CD4-positive, alpha-beta T cell (primary cell): ENCODE measurements around the gene DSE. TPM values are rescaled to one million over a fixed set of nuclear protein-coding genes. Genes with fewer than 3 reads are reported as not detected.

Source experiments
- ATAC-seq: fragments of 200-7000 bp; cut with Tn5 transposase; one replicate; pipeline ENCODE4 v1.10.0; 2022; ENCODE audit warnings: mild to moderate bottlenecking; ENCODE audit not compliant: poor library complexity
- CTCF ChIA-PET: fragments of 350-600 bp; sonication (Branson Sonifier 250); formaldehyde crosslinking; loops from one replicate; lab custom pipeline; 2021; ENCODE audit warnings: antibody characterized with exemption, inconsistent platforms; lab: Charles Lee
- POLR2A ChIA-PET: fragments of 350-600 bp; sonication (Branson Sonifier 250); formaldehyde crosslinking; loops from one replicate; lab custom pipeline; 2021; ENCODE audit warnings: antibody characterized with exemption, inconsistent platforms; lab: Charles Lee
- DNase-seq, 14 experiments: peaks; one replicate each; pipeline ENCODE4 v3.0.0-alpha.2; 2013 to 2020; ENCODE audit warnings: mixed read lengths in 2 of 14
- H3K27ac ChIP-seq, 2 donors: one replicate each; pipeline versions ENCODE4 v1.5.1 to v1.7.0; 2013; ENCODE audit warnings: low read length in 2 of 2, low read depth in 1 of 2, mild to moderate bottlenecking in 1 of 2
- H3K27me3 ChIP-seq, 2 experiments: 1 replicate in 1 of 2; 2 replicates in 1 of 2; pipeline versions ENCODE4 v1.6.1 to v1.7.0; 2013; ENCODE audit warnings: low read length in 2 of 2, control low read depth in 1 of 2, mild to moderate bottlenecking in 1 of 2, moderate library complexity in 1 of 2; ENCODE audit not compliant: insufficient read depth in 2 of 2, control insufficient read depth in 1 of 2
- H3K36me3 ChIP-seq: one replicate; pipeline ENCODE4 v1.6.1; 2013; ENCODE audit warnings: low read length, control low read depth; ENCODE audit not compliant: insufficient read depth
- H3K4me1 ChIP-seq: one replicate; pipeline ENCODE4 v1.6.1; 2013; ENCODE audit warnings: low read length, control low read depth; ENCODE audit not compliant: insufficient read depth
- H3K4me3 ChIP-seq: one replicate; pipeline ENCODE4 v1.5.1; 2013; ENCODE audit warnings: mild to moderate bottlenecking, low read length, moderate library complexity
- H3K9me3 ChIP-seq, 2 experiments: 1 replicate in 1 of 2; 2 replicates in 1 of 2; pipeline versions ENCODE4 v1.6.1 to v1.7.0; 2013; ENCODE audit warnings: low read length in 2 of 2, mild to moderate bottlenecking in 2 of 2, control low read depth in 1 of 2, moderate library complexity in 1 of 2; ENCODE audit not compliant: control insufficient read depth in 1 of 2, insufficient read depth in 1 of 2
- H3K27ac Mint-ChIP-seq: one replicate; pipeline ENCODE4 v1.8.0; 2020; ENCODE audit warnings: mixed read lengths
- H3K27me3 Mint-ChIP-seq: one replicate; pipeline ENCODE4 v1.8.0; 2021; ENCODE audit warnings: mixed read lengths
- H3K36me3 Mint-ChIP-seq: one replicate; pipeline ENCODE4 v1.8.0; 2021; ENCODE audit warnings: low read depth, mixed read lengths
- H3K4me1 Mint-ChIP-seq: one replicate; pipeline ENCODE4 v1.8.0; 2021; ENCODE audit warnings: low read depth, mixed read lengths
- H3K4me3 Mint-ChIP-seq: one replicate; pipeline ENCODE4 v1.8.0; 2020; ENCODE audit warnings: mild to moderate bottlenecking, mixed read lengths
- H3K9me3 Mint-ChIP-seq: one replicate; pipeline ENCODE4 v1.8.0; 2020; ENCODE audit warnings: mixed read lengths
- CTCF ChIP-seq: fragments of 200-600 bp; IDR thresholded peaks from one replicate; pipeline ENCODE4 v1.8.0; 2022; ENCODE audit warnings: antibody characterized with exemption, mild to moderate bottlenecking
- intact Hi-C, 2 experiments: fragments of 100-400 bp; cut with DNase I in 1 of 2; cut with micrococcal nuclease in 1 of 2; formaldehyde crosslinking; loops; one replicate each; pipeline versions ENCODE4 v1.15.1 to v1.9.0; 2023 to 2025; cut with DNase I, micrococcal nuclease
- total RNA-seq, 174 experiments: library from RNA in 2 of 174; stranded (reverse) in 2 of 174; gene quantifications; one replicate each; pipeline ENCODE4 v1.2.3 and lab custom pipeline; 2021 to 2026

Gene DSE
- total RNA-seq, 2 experiments from 2014 or later: 7.5 to 8.0 TPM

- ChIA-PET POLR2A (no interaction called here), CTCF (no interaction called here)
- ATAC-seq: no peak
- H3K9me3 ChIP-seq: no peaks in the 10 kb centered on the region
- H3K4me1 ChIP-seq: peaks cover 18% of the 10 kb centered on the region
- H3K27ac Mint-ChIP-seq: no peak overlapping the region
- no peaks in the 10 kb centered on the region for H3K9me3 Mint-ChIP-seq
- no peak overlapping the region for H3K4me3 Mint-ChIP-seq
- H3K4me1 Mint-ChIP-seq: peaks cover 24% of the 10 kb centered on the region
- H3K27me3 ChIP-seq: no peaks in the 10 kb centered on the region
- H3K27ac ChIP-seq: no peak overlapping the region
- H3K36me3 ChIP-seq: no peaks in the 10 kb centered on the region
- no peaks in the 10 kb centered on the region for H3K36me3 Mint-ChIP-seq
- peaks cover 5% of the 10 kb centered on the region for H3K27me3 Mint-ChIP-seq
- no peak for TF ChIP-seq CTCF
- intact Hi-C loops: no loop called here
- no peak overlapping the region for H3K4me3 ChIP-seq
- DNase-seq: no peak
Observed at GRCh38 chr6:116468293-116468692, 97.5 kb downstream of the DSE start.

GRCh38 chr6:116471531-116471930 lies 100.8 kb downstream of the DSE start:
- H3K4me3 Mint-ChIP-seq: no peak overlapping the region
- ChIA-PET POLR2A (interaction anchor here (0.7 kb wide), 1 partner anchor 100 kb away, joined by 3 read pairs; no protein-coding TSS in a partner anchor), CTCF (no interaction called here)
- H3K4me1 Mint-ChIP-seq: peaks cover 30% of the 10 kb centered on the region
- no peaks in the 10 kb centered on the region for H3K36me3 ChIP-seq
- no peaks in the 10 kb centered on the region for H3K27me3 ChIP-seq
- DNase-seq (no peak), ATAC-seq (no peak)
- H3K9me3 ChIP-seq: no peaks in the 10 kb centered on the region
- peaks cover 9% of the 10 kb centered on the region for H3K4me1 ChIP-seq
- no peaks in the 10 kb centered on the region for H3K36me3 Mint-ChIP-seq
- intact Hi-C loops: no loop called here
- peaks cover 4% of the 10 kb centered on the region for H3K27me3 Mint-ChIP-seq
- no peak overlapping the region for H3K27ac Mint-ChIP-seq
- H3K27ac ChIP-seq: no peak overlapping the region
- no peaks in the 10 kb centered on the region for H3K9me3 Mint-ChIP-seq
- H3K4me3 ChIP-seq: no peak overlapping the region
- no peak for TF ChIP-seq CTCF

- ChIA-PET CTCF (no interaction called here), POLR2A (no interaction called here)
- no peaks in the 10 kb centered on the region for H3K27me3 Mint-ChIP-seq
- no peak overlapping the region for H3K27ac ChIP-seq
- no peak for DNase-seq
- peaks cover 20% of the 10 kb centered on the region for H3K4me1 Mint-ChIP-seq
- no peaks in the 10 kb centered on the region for H3K36me3 ChIP-seq
- H3K4me1 ChIP-seq: peaks cover 2% of the 10 kb centered on the region
- intact Hi-C loops: no loop called here
- H3K9me3 ChIP-seq: no peaks in the 10 kb centered on the region
- H3K27me3 ChIP-seq: no peaks in the 10 kb centered on the region
- no peaks in the 10 kb centered on the region for H3K9me3 Mint-ChIP-seq
- TF ChIP-seq CTCF: no peak
- no peak for ATAC-seq
- no peak overlapping the region for H3K4me3 Mint-ChIP-seq
- no peak overlapping the region for H3K27ac Mint-ChIP-seq
- H3K36me3 Mint-ChIP-seq: no peaks in the 10 kb centered on the region
- H3K4me3 ChIP-seq: no peak overlapping the region
Observed at GRCh38 chr6:116472706-116473105, 102.0 kb downstream of the DSE start.
